ENCODE results near the gene POU2F1.
A peak's percentile ranks its signal among the peaks of the same experiment; 100 is the strongest.
"Not testable (repeated sequence)": the region's sequence is repeated elsewhere in the genome, so short reads cannot be mapped to it uniquely, and the experiment has no call there.

POU2F1 gene

GRCh38 chr1:167198518-167199133, 22.1 kb upstream of the POU2F1 start:
- Mint-ChIP-seq H3K4me1 (peaks cover 21% of the 10 kb centered on the region), H3K9me3 (peaks cover 12% of the 10 kb centered on the region), H3K36me3 (ENCODE audit: low read depth) (no peaks in the 10 kb centered on the region), H3K27me3 (ENCODE audit: low read depth, poor library complexity) (peaks cover 4% of the 10 kb centered on the region), H3K4me3 (no peak overlapping the region), H3K27ac (no peak overlapping the region)
- TF ChIP-seq, protein P1, sequence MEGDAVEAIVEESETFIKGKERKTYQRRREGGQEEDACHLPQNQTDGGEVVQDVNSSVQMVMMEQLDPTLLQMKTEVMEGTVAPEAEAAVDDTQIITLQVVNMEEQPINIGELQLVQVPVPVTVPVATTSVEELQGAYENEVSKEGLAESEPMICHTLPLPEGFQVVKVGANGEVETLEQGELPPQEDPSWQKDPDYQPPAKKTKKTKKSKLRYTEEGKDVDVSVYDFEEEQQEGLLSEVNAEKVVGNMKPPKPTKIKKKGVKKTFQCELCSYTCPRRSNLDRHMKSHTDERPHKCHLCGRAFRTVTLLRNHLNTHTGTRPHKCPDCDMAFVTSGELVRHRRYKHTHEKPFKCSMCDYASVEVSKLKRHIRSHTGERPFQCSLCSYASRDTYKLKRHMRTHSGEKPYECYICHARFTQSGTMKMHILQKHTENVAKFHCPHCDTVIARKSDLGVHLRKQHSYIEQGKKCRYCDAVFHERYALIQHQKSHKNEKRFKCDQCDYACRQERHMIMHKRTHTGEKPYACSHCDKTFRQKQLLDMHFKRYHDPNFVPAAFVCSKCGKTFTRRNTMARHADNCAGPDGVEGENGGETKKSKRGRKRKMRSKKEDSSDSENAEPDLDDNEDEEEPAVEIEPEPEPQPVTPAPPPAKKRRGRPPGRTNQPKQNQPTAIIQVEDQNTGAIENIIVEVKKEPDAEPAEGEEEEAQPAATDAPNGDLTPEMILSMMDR (IDR thresholded peaks at IDR 0.05) = no peak
- DNase-seq = peak; percentile 13

DNA sequence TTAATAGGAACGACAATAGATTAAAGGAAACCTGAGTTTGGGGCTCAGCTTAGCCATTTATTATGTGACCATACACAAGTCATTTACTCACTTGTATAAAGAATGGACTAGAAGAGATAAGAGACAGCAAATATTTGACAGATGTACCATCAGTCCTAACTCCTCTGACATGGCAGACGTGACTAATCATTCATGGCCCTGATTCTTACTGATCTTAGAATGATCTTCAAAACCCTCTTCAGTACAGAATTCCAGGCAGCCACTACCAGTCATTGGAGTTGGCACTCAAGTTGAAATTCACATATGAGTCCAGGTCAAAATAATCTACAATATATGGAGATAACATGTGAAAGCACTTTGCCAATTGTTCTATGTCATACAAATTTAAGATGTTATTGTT, 21.0 kb upstream of the POU2F1 start:
- Mint-ChIP-seq H3K9me3 (peaks cover 11% of the 10 kb centered on the region), H3K27ac (no peak overlapping the region), H3K4me3 (no peak overlapping the region), H3K27me3 (ENCODE audit: low read depth, poor library complexity) (peaks cover 4% of the 10 kb centered on the region), H3K36me3 (ENCODE audit: low read depth) (no peaks in the 10 kb centered on the region), H3K4me1 (peaks cover 21% of the 10 kb centered on the region)
- TF ChIP-seq, protein P1 (IDR thresholded peaks at IDR 0.05) = no peak
- no peak for DNase-seq

DNA sequence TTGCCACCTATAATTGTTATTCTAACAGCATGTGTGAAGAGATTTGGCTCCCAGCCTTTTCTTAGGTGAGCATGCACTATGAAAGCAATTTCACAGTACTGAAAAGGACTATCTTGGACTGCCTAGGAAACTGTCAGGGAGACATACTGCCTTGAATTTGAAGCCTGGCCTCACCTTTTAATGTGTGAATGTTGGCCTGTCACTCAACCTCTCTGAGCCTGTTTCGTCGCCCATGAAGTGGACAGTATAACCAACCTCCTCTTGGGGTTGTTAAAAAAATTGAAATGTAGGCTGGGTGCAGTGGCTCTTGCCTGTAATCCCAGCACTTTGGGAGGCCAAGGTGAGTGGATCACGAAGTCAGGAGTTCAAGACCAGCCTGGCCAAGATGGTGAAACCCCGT, 20.4 kb upstream of the POU2F1 start:
- Mint-ChIP-seq H3K27ac (no peak overlapping the region), H3K4me3 (no peak overlapping the region), H3K36me3 (ENCODE audit: low read depth) (peaks cover 2% of the 10 kb centered on the region), H3K9me3 (peaks cover 15% of the 10 kb centered on the region), H3K4me1 (peaks cover 21% of the 10 kb centered on the region), H3K27me3 (ENCODE audit: low read depth, poor library complexity) (peaks cover 4% of the 10 kb centered on the region)
- TF ChIP-seq, protein P1 (IDR thresholded peaks at IDR 0.05) = no peak
- no peak for DNase-seq

DNA sequence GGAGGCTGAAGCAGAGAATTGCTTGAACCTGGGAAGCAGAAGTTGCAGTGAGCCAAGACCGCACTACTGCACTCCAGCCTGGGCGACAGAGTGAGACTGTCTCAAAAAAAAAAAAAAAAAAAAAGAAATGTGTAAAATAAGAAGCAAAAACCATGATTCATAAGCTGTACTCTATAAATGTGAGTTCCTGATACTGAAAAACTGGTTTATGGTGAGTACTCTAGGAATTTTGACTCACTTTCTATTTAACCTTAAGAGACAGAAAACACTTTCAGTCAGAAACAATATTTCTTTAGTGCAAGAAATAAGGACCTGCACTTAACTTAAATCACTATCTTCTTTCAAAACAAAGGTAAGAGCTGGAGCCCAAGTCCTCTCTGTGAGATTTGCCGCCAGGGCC, 19.9 kb upstream of the POU2F1 start:
- H3K9me3 Mint-ChIP-seq = peaks cover 18% of the 10 kb centered on the region

GRCh38 chr1:167202049-167202448, 18.6 kb upstream of the POU2F1 start:
- DNase-seq = no peak
- H3K9me3 Mint-ChIP-seq = peaks cover 16% of the 10 kb centered on the region
- peaks cover 4% of the 10 kb centered on the region for H3K27me3 Mint-ChIP-seq (ENCODE audit: low read depth, poor library complexity)
- no peak overlapping the region for H3K27ac Mint-ChIP-seq
- TF ChIP-seq, protein P1 (IDR thresholded peaks at IDR 0.05) = no peak
- H3K36me3 Mint-ChIP-seq (ENCODE audit: low read depth) = peaks cover 6% of the 10 kb centered on the region
- no peak overlapping the region for H3K4me3 Mint-ChIP-seq
- peaks cover 21% of the 10 kb centered on the region for H3K4me1 Mint-ChIP-seq

More for the DNA sequence above, 19.9 kb upstream of the POU2F1 start:
- peaks cover 6% of the 10 kb centered on the region for H3K36me3 Mint-ChIP-seq (ENCODE audit: low read depth)
- no peak overlapping the region for H3K27ac Mint-ChIP-seq
- H3K4me3 Mint-ChIP-seq = no peak overlapping the region
- DNase-seq = no peak
- peaks cover 21% of the 10 kb centered on the region for H3K4me1 Mint-ChIP-seq
- TF ChIP-seq, protein P1 (IDR thresholded peaks at IDR 0.05) = no peak
- H3K27me3 Mint-ChIP-seq (ENCODE audit: low read depth, poor library complexity) = peaks cover 4% of the 10 kb centered on the region

- DNase-seq; H3K27me3 Mint-ChIP-seq (ENCODE audit: low read depth, poor library complexity); H3K27ac Mint-ChIP-seq; H3K4me3 Mint-ChIP-seq; H3K4me1 Mint-ChIP-seq: not testable (repeated sequence)
- Mint-ChIP-seq H3K9me3 (peaks cover 38% of the 10 kb centered on the region), H3K36me3 (ENCODE audit: low read depth) (peaks cover 17% of the 10 kb centered on the region)
Observed at GRCh38 chr1:167205306-167206050, 15.2 kb upstream of the POU2F1 start.

All from nephron progenitor cell (in vitro differentiated cells).